Neural progenitor cell (in vitro differentiated cells): ENCODE measurements around the gene SLC39A3. TPM values are rescaled to one million over a fixed set of nuclear protein-coding genes. Genes with fewer than 3 reads are reported as not detected.

Source experiments
- DNase-seq: peaks from one replicate; pipeline ENCODE4 v3.0.0-alpha.2; 2016; ENCODE audit warnings: low spot score
- H2AFZ ChIP-seq: fragments of 200-600 bp; sonication (generic); replicated peaks from 2 replicates; pipeline ENCODE4 v1.6.1; 2016; ENCODE audit warnings: antibody characterized with exemption
- H3F3A ChIP-seq: fragments of 200-600 bp; sonication (generic); 2 replicates; pipeline ENCODE4 v1.6.1; 2016; ENCODE audit warnings: antibody characterized with exemption, low read depth
- H3K27ac ChIP-seq: fragments of 200-600 bp; sonication (generic); 2 replicates; pipeline ENCODE4 v1.5.1; 2016; ENCODE audit warnings: mild to moderate bottlenecking
- H3K27me3 ChIP-seq: fragments of 200-600 bp; sonication (generic); 2 replicates; pipeline ENCODE4 v1.6.1; 2016; ENCODE audit warnings: mild to moderate bottlenecking, moderate library complexity
- H3K36me3 ChIP-seq: fragments of 200-600 bp; sonication (generic); 2 replicates; pipeline ENCODE4 v1.5.1; 2016
- H3K4me1 ChIP-seq: fragments of 200-600 bp; sonication (generic); 2 replicates; pipeline ENCODE4 v1.6.1; 2016; ENCODE audit warnings: mixed run types
- H3K4me2 ChIP-seq: fragments of 200-600 bp; sonication (generic); 2 replicates; pipeline ENCODE4 v1.6.1; 2016
- H3K4me3 ChIP-seq: fragments of 200-600 bp; sonication (generic); 2 replicates; pipeline ENCODE4 v1.5.1; 2016
- H3K79me2 ChIP-seq: fragments of 200-600 bp; sonication (generic); 2 replicates; pipeline ENCODE4 v1.6.1; 2016; ENCODE audit warnings: low read depth
- H3K9ac ChIP-seq: fragments of 200-600 bp; sonication (generic); 2 replicates; pipeline ENCODE4 v1.6.1; 2016
- H3K9me3 ChIP-seq: fragments of 200-600 bp; sonication (generic); 2 replicates; pipeline ENCODE4 v1.5.1; 2016; ENCODE audit warnings: low read depth
- H4K20me1 ChIP-seq: fragments of 200-600 bp; sonication (generic); 2 replicates; pipeline ENCODE4 v1.6.1; 2016; ENCODE audit warnings: low read depth
- H3K27ac Mint-ChIP-seq: 3 replicates; pipeline ENCODE4 v1.8.0; 2021; ENCODE audit warnings: mixed read lengths
- H3K27me3 Mint-ChIP-seq: 2 replicates; pipeline ENCODE4 v1.8.0; 2022; ENCODE audit warnings: low read depth, mild to moderate bottlenecking, inconsistent platforms, moderate library complexity, mixed read lengths; ENCODE audit not compliant: insufficient read depth
- H3K36me3 Mint-ChIP-seq: 3 replicates; pipeline ENCODE4 v1.8.0; 2021; ENCODE audit warnings: mixed read lengths
- H3K4me1 Mint-ChIP-seq: 3 replicates; pipeline ENCODE4 v1.8.0; 2021; ENCODE audit warnings: mixed read lengths
- H3K4me3 Mint-ChIP-seq: 3 replicates; pipeline ENCODE4 v1.8.0; 2021; ENCODE audit warnings: mild to moderate bottlenecking, moderate library complexity, mixed read lengths
- H3K9me3 Mint-ChIP-seq: 3 replicates; pipeline ENCODE4 v1.8.0; 2020; ENCODE audit warnings: mixed read lengths
- EZH2 ChIP-seq: fragments of 200-600 bp; sonication (generic); IDR thresholded peaks from 2 replicates; pipeline ENCODE4 v1.6.1; 2017; ENCODE audit warnings: antibody characterized with exemption, mild to moderate bottlenecking, moderate library complexity
- EZH2phosphoT487 ChIP-seq: fragments of 200-600 bp; sonication (generic); IDR thresholded peaks from 2 replicates; pipeline ENCODE4 v1.6.1; 2017; ENCODE audit warnings: antibody characterized with exemption
- total RNA-seq: library from RNA; depleted of rRNA; stranded (reverse); fragments of >200 nt; gene quantifications from 2 replicates; pipeline ENCODE4 v1.2.3, GENCODE V29; 2015; ENCODE audit warnings: low replicate concordance
- TF ChIP-seq, protein P1 (sequence below): fragments of 200-600 bp; sonication (generic); IDR thresholded peaks from 2 replicates; pipeline ENCODE4 v1.5.1; 2017; ENCODE audit warnings: antibody characterized with exemption, mild to moderate bottlenecking

The SLC39A3 gene
- total RNA-seq, 1 donor from 2014 or later, result 6.1 TPM

DNA sequence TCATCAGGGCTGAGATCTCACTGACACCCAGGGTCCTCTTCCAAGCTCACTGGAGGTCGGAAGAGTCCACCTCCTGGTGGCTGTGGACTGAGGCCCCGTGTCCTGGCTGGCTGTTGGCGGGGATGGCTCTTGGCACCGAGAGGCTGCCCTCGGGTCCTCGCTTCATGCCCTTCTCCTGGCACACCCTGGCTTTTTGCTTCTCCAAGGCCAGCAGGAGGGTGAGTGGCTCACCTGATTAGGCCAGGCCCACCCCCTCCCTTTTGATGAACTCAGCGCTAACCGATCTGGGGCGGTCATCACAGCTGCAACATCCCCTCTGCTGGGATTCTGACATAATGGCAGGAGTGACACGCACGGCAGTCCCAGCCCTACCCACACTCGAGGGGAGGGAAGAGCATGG, 4.4 kb downstream of the SLC39A3 start:
- no peaks in the 10 kb centered on the region for H3K36me3 ChIP-seq
- Mint-ChIP-seq H3K4me3 (no peak overlapping the region), H3K27me3 (peaks cover 2% of the 10 kb centered on the region), H3K36me3 (peaks cover 13% of the 10 kb centered on the region), H3K4me1 (peaks cover 18% of the 10 kb centered on the region), H3K9me3 (no peaks in the 10 kb centered on the region), H3K27ac (no peak overlapping the region)
- H3K4me2 ChIP-seq, result no peak overlapping the region
- no peak overlapping the region for H3K27ac ChIP-seq
- peaks cover 14% of the 10 kb centered on the region for H4K20me1 ChIP-seq
- no peak overlapping the region for H3K4me3 ChIP-seq
- DNase-seq, result no peak
- no peaks in the 10 kb centered on the region for H3K9me3 ChIP-seq
- TF ChIP-seq EZH2 (no peak), EZH2phosphoT487 (no peak)
- peaks cover 6% of the 10 kb centered on the region for H3F3A ChIP-seq
- no peak overlapping the region for H3K9ac ChIP-seq
- no peak overlapping the region for H2AFZ ChIP-seq
- H3K79me2 ChIP-seq, result peaks cover 6% of the 10 kb centered on the region
- no peaks in the 10 kb centered on the region for H3K27me3 ChIP-seq
- no peaks in the 10 kb centered on the region for H3K4me1 ChIP-seq

DNA sequence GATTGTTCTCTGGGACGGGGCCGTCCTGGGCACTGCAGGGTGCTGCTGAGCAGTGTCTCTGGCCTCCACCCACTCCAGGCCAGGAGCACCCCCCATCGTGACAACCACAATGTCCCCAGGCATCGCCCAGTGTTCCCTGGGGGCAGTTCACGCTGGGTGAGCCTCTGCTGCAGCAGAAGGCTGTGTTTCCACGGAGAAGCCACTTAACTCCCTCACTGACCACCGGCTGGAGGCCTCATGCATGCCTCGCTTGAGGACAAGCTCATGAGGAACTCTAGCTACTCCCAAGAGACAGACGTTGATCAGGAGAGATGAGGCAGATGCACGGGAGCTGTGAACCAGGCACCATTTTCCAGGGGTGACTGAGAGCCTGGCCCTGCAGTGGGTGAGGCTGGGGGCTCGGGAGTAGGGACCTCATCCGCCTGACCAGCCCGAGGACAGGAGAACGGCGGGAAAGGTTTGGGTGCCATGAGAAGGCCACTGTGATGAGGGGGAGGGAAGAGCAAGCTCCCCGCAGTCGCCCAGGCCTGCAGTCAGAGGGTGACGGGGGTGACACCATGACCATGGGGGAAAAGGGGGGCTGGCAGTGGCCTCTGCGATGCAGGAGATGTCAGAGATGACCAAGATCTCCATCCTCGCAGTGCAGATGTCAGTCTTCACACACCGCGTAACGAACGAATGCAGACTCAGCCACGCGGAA, 5.1 kb downstream of the SLC39A3 start:
- Histone ChIP-seq H3K4me3 (no peak overlapping the region), H3K79me2 (peaks cover 6% of the 10 kb centered on the region), H4K20me1 (peaks cover 12% of the 10 kb centered on the region), H3K27me3 (no peaks in the 10 kb centered on the region), H3K4me2 (no peak overlapping the region), H3K4me1 (no peaks in the 10 kb centered on the region), H3K9ac (no peak overlapping the region), H3K36me3 (no peaks in the 10 kb centered on the region), H3K27ac (no peak overlapping the region), H3F3A (peaks cover 6% of the 10 kb centered on the region), H2AFZ (no peak overlapping the region), H3K9me3 (no peaks in the 10 kb centered on the region)
- TF ChIP-seq, protein P1, sequence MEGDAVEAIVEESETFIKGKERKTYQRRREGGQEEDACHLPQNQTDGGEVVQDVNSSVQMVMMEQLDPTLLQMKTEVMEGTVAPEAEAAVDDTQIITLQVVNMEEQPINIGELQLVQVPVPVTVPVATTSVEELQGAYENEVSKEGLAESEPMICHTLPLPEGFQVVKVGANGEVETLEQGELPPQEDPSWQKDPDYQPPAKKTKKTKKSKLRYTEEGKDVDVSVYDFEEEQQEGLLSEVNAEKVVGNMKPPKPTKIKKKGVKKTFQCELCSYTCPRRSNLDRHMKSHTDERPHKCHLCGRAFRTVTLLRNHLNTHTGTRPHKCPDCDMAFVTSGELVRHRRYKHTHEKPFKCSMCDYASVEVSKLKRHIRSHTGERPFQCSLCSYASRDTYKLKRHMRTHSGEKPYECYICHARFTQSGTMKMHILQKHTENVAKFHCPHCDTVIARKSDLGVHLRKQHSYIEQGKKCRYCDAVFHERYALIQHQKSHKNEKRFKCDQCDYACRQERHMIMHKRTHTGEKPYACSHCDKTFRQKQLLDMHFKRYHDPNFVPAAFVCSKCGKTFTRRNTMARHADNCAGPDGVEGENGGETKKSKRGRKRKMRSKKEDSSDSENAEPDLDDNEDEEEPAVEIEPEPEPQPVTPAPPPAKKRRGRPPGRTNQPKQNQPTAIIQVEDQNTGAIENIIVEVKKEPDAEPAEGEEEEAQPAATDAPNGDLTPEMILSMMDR, result no peak
- TF ChIP-seq EZH2, result no peak
- no peak overlapping the region for H3K4me3 Mint-ChIP-seq
- no peaks in the 10 kb centered on the region for H3K9me3 Mint-ChIP-seq
- peaks cover 2% of the 10 kb centered on the region for H3K27me3 Mint-ChIP-seq
- H3K36me3 Mint-ChIP-seq, result peaks cover 13% of the 10 kb centered on the region
- no peak for DNase-seq
- H3K4me1 Mint-ChIP-seq, result peaks cover 15% of the 10 kb centered on the region
- no peak overlapping the region for H3K27ac Mint-ChIP-seq

DNA sequence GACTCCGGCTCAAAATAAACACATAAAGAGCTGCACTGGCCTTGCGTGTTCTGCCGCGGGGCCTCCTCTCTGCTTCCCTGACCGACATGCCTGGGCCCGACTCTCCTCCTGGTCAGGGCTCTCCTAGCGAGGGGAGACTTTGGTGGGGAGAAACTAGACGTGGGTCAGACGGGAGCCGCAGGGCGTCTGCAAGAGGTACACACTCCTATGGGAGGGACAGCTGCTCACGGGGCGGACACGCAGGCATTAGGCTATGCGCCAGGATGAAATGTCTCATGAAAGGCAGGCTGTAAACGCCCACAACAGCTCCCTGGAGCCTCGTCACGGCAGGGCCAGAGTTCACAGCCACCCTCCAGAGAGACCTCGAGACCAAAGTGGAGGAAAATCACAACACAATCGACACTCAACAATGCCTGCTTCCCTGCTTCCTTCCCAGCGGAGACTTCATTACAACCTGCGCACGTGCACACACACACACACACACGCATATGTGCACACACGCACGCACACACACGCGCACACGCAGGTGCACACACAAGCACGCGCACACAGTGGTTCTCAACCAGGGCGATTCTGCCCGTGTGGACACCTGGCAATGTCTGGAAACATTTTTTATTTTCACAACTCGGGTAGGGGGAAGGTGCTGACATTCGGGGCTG, 5.8 kb downstream of the SLC39A3 start:
- Mint-ChIP-seq H3K9me3 (no peaks in the 10 kb centered on the region), H3K27me3 (peaks cover 2% of the 10 kb centered on the region), H3K36me3 (peaks cover 13% of the 10 kb centered on the region), H3K27ac (no peak overlapping the region), H3K4me1 (peaks cover 11% of the 10 kb centered on the region), H3K4me3 (no peak overlapping the region)
- Histone ChIP-seq H4K20me1 (peaks cover 12% of the 10 kb centered on the region), H3K9me3 (no peaks in the 10 kb centered on the region), H3K27ac (no peak overlapping the region), H3K79me2 (peaks cover under 1% of the 10 kb centered on the region), H3K4me1 (no peaks in the 10 kb centered on the region), H2AFZ (no peak overlapping the region), H3K9ac (no peak overlapping the region), H3F3A (peaks cover under 1% of the 10 kb centered on the region), H3K27me3 (no peaks in the 10 kb centered on the region), H3K4me3 (no peak overlapping the region), H3K36me3 (no peaks in the 10 kb centered on the region), H3K4me2 (no peak overlapping the region)
- no peak for DNase-seq
- TF ChIP-seq, protein P1, result no peak
- TF ChIP-seq EZH2, result no peak
- no peak for TF ChIP-seq EZH2phosphoT487

DNA sequence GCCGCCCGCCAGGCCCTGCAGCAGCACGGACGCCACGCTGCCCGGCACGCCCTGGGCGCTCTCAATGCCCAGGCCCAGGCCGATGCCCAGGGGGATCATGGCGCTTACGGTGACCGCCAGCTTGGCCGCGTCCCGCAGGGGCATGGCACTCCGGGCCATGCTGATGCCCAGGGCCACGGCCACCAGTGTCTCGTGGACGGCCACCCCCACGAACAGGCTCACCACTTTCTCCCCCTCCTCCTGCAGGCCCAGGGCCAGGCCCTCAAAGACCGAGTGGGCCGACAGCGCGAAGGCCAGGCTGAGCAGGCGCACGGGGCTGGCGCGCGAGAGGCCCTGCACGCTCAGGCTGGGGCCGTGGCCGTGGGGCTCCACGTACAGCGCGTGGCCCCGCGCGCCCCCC, 6.9 kb downstream of the SLC39A3 start:
- H3K4me3 ChIP-seq, result no peak overlapping the region
- no peak for DNase-seq
- no peaks in the 10 kb centered on the region for H3F3A ChIP-seq
- no peak overlapping the region for H3K27ac ChIP-seq
- peaks cover 12% of the 10 kb centered on the region for H4K20me1 ChIP-seq
- no peak overlapping the region for H3K9ac ChIP-seq
- H3K4me3 Mint-ChIP-seq, result no peak overlapping the region
- peaks cover 5% of the 10 kb centered on the region for H3K4me1 Mint-ChIP-seq
- peaks cover 2% of the 10 kb centered on the region for H3K27me3 Mint-ChIP-seq
- no peaks in the 10 kb centered on the region for H3K4me1 ChIP-seq
- TF ChIP-seq EZH2phosphoT487 (no peak), EZH2 (no peak)
- TF ChIP-seq, protein P1, result no peak
- peaks cover 3% of the 10 kb centered on the region for H3K27me3 ChIP-seq
- H3K9me3 Mint-ChIP-seq, result no peaks in the 10 kb centered on the region
- H2AFZ ChIP-seq, result no peak overlapping the region
- no peaks in the 10 kb centered on the region for H3K9me3 ChIP-seq
- no peak overlapping the region for H3K27ac Mint-ChIP-seq
- no peaks in the 10 kb centered on the region for H3K36me3 ChIP-seq
- peaks cover 13% of the 10 kb centered on the region for H3K36me3 Mint-ChIP-seq
- H3K79me2 ChIP-seq, result no peaks in the 10 kb centered on the region
- H3K4me2 ChIP-seq, result no peak overlapping the region
